GM12878 (cell line): ENCODE results near the gene NEK10. TPM values are rescaled to one million over a fixed set of nuclear protein-coding genes. Genes with fewer than 3 reads are reported as not detected.

ENCODE experiments used
- ATAC-seq: fragments of 200-7000 bp; cut with Tn5 transposase; 3 replicates; pipeline ENCODE4 v1.9.1; 2020; ENCODE audit warnings: mild to moderate bottlenecking, moderate library complexity
- BruUV-seq: library from RNA; stranded (reverse); fragments of 400-500 nt; replicated peaks from 2 replicates; lab custom pipeline; 2021; lab: Mats Ljungman, UMichigan
- CTCF ChIA-PET: fragments of 300-600 bp; sonication (Branson Sonifier 250); formaldehyde crosslinking; extraction: SDS; loops from one replicate; lab custom pipeline; 2021; ENCODE audit warnings: inconsistent platforms; lab: Yijun Ruan, JAX
- POLR2A ChIA-PET: fragments of 350-600 bp; formaldehyde crosslinking; extraction: SDS; loops from one replicate; lab custom pipeline; 2021; ENCODE audit warnings: inconsistent platforms; lab: Charles Lee
- RAD21 ChIA-PET: fragments of 300-600 bp; sonication (Branson Sonifier 250); formaldehyde crosslinking; loops from one replicate; lab custom pipeline; 2023; ENCODE audit warnings: antibody characterized with exemption; ENCODE audit not compliant: unreplicated experiment; lab: Charles Lee
- SMC1A ChIA-PET: fragments of 300-600 bp; sonication (Branson Sonifier 250); formaldehyde crosslinking; loops from one replicate; lab custom pipeline; 2023; ENCODE audit not compliant: unreplicated experiment, uncharacterized antibody; lab: Charles Lee
- DNase-seq: peaks from one replicate; pipeline ENCODE4 v3.0.0-alpha.2; 2011; ENCODE audit warnings: low read depth, low spot score
- FAIRE-seq: peaks from 3 replicates; lab custom pipeline; 2011; peaks lifted over from hg19 to GRCh38; lab: Jason Lieb, UNC
- H2AFZ ChIP-seq: 2 replicates; pipeline ENCODE4 v1.6.0; 2011; ENCODE audit warnings: low read depth, low read length, control low read depth; ENCODE audit not compliant: control insufficient read depth
- H3K27ac ChIP-seq: 2 replicates; pipeline ENCODE4 v1.5.1; 2011; ENCODE audit warnings: control low read depth; ENCODE audit not compliant: control insufficient read depth, insufficient read depth
- H3K27me3 ChIP-seq, 2 experiments: replicated peaks in 1 of 2; 2 replicates each; pipeline versions ENCODE4 v1.6.0 to v1.6.1; 2011; ENCODE audit warnings: low read length in 1 of 2; ENCODE audit not compliant: control insufficient read depth in 2 of 2, insufficient read depth in 2 of 2
- H3K36me3 ChIP-seq, 2 experiments: 2 replicates each; pipeline ENCODE4 v1.5.1; 2011; ENCODE audit warnings: low read length in 1 of 2; ENCODE audit not compliant: control insufficient read depth in 2 of 2, insufficient read depth in 2 of 2
- H3K4me1 ChIP-seq: 2 replicates; pipeline ENCODE4 v1.6.1; 2011; ENCODE audit warnings: mild to moderate bottlenecking, low read length, moderate library complexity, mixed read lengths; ENCODE audit not compliant: control insufficient read depth, insufficient read depth
- H3K4me2 ChIP-seq: 2 replicates; pipeline ENCODE4 v1.6.0; 2011; ENCODE audit warnings: control low read depth; ENCODE audit not compliant: control insufficient read depth, insufficient read depth
- H3K4me3 ChIP-seq: fragments of 200-600 bp; sonication (generic); 2 replicates; pipeline ENCODE4 v1.5.1; 2016
- H3K79me2 ChIP-seq: 2 replicates; pipeline ENCODE4 v1.6.0; 2011; ENCODE audit warnings: low read length; ENCODE audit not compliant: control insufficient read depth, insufficient read depth
- H3K9ac ChIP-seq: 2 replicates; pipeline ENCODE4 v1.8.0; 2011; ENCODE audit warnings: low read length, control low read depth, mixed read lengths; ENCODE audit not compliant: control insufficient read depth, insufficient read depth
- H3K9me3 ChIP-seq: replicated peaks from 3 replicates; pipeline ENCODE4 v1.5.1; 2011; ENCODE audit warnings: mild to moderate bottlenecking, low read length; ENCODE audit not compliant: control insufficient read depth, insufficient read depth
- H4K20me1 ChIP-seq: 2 replicates; pipeline ENCODE4 v1.6.0; 2011; ENCODE audit not compliant: control insufficient read depth, insufficient read depth
- DPF2 ChIP-seq: fragments of 450-650 bp; IDR thresholded peaks from 2 replicates; pipeline ENCODE4 v1.6.1; 2017; ENCODE audit warnings: mild to moderate bottlenecking
- FOXK2 ChIP-seq: fragments of 450-650 bp; IDR thresholded peaks from 2 replicates; pipeline ENCODE4 v1.6.1; 2017; ENCODE audit warnings: mild to moderate bottlenecking, moderate library complexity
- IKZF2 ChIP-seq, 2 experiments: fragments of 450-650 bp; IDR thresholded peaks; 2 replicates each; pipeline ENCODE4 v1.6.1; 2017; ENCODE audit warnings: mild to moderate bottlenecking in 2 of 2, moderate library complexity in 2 of 2
- NR2F1 ChIP-seq: fragments of 450-650 bp; conservative IDR thresholded peaks from 2 replicates; pipeline ENCODE4 v1.6.1; 2017; ENCODE audit warnings: mild to moderate bottlenecking
- PML ChIP-seq: IDR thresholded peaks from 2 replicates; pipeline ENCODE4 v1.6.1; 2012; ENCODE audit warnings: low read length, inconsistent platforms
- RCOR1 ChIP-seq: conservative IDR thresholded peaks from 2 replicates; pipeline ENCODE4 v1.6.1; 2012; ENCODE audit warnings: low read depth, low read length, improper control_type of control experiment
- STAT1 ChIP-seq: fragments of 450-650 bp; conservative IDR thresholded peaks from 2 replicates; pipeline ENCODE4 v1.6.1; 2014; ENCODE audit warnings: antibody characterized with exemption, mild to moderate bottlenecking
- TAF1 ChIP-seq: IDR thresholded peaks from 2 replicates; pipeline ENCODE4 v1.6.1; 2011; ENCODE audit warnings: mild to moderate bottlenecking, low read depth, low read length, borderline replicate concordance
- WGBS: methylation state at CpG from one replicate; pipeline ENCODE4 v1.1.6; 2016; ENCODE audit warnings: low lambda C conversion rate; ENCODE audit not compliant: insufficient replicate concordance, insufficient coverage; ENCODE audit errors: missing lambda C conversion rate; 5-methylcytosine and 5-hydroxymethylcytosine counted together
- in situ Hi-C: fragments of 300-500 bp; cut with MboI; formaldehyde crosslinking; loops from 9 replicates; pipeline ENCODE4 v1.14.3; 2018; ENCODE audit warnings: mixed read lengths
- intact Hi-C: fragments of 100-400 bp; cut with micrococcal nuclease; formaldehyde crosslinking; loops from one replicate; pipeline ENCODE4 v1.14.2; 2022; ENCODE audit not compliant: unreplicated experiment
- polyA plus RNA-seq, 11 experiments: library from polyadenylated mRNA; depleted of rRNA in 4 of 11; unstranded in 6 of 11; stranded (reverse) in 5 of 11; fragments of >200 nt; fragmentation: Nextera tagmentation in 4 of 11; fragmentation: Illumina TruSeq in 1 of 11; extraction: Ambion mirVana in 4 of 11; extraction: Trizol in 1 of 11; gene quantifications; 1 replicate in 1 of 11; 2 replicates in 10 of 11; pipeline versions ENCODE4 v1.2.1 to v1.2.3, GENCODE V29; 2011 to 2016; ENCODE audit warnings: inconsistent platforms in 2 of 11, missing spikeins in 2 of 11, low read depth in 1 of 11
- total RNA-seq, 4 experiments: library from RNA; depleted of rRNA in 3 of 4; stranded (reverse); fragments of >200 nt in 3 of 4; fragmentation: Illumina TruSeq in 1 of 4; extraction: Trizol in 1 of 4; gene quantifications; 2 replicates each; pipeline versions ENCODE4 v1.2.1 to v1.2.3, GENCODE V29; 2013 to 2021
- TF ChIP-seq, protein P1 (sequence below): fragments of 450-650 bp; IDR thresholded peaks from 2 replicates; pipeline ENCODE4 v1.6.1; 2018; ENCODE audit warnings: mild to moderate bottlenecking, low read depth, moderate library complexity; ENCODE audit not compliant: partially characterized antibody
- TF ChIP-seq, protein P2 (sequence below): IDR thresholded peaks from 2 replicates; pipeline ENCODE4 v1.6.1; 2012; ENCODE audit warnings: mild to moderate bottlenecking, low read depth, low read length

Gene NEK10
- total and polyA plus RNA-seq, 10 of the 15 experiments (the other 5 are each of a cell fraction or from before 2014, with no cell fraction given): 0.06 to 0.40 (median 0.16) TPM; not detected in 2

DNA sequence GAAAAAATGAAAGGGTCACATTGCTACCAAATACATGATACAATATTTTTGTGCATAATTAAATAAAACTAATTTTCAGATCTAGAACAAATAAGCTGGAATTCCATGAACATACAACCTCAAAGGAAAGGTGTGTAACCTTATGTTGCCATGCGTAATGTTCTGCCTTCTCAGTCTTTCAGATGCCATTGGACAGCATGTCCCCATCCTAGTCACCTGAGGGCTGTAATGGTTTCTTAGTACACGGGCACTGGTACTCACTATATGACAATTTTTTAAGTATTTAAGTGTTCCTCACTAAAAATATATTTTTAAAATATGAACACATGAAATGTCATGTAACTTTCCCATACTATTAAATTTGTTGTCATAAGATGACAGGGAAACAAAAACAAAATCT lies 24.1 kb downstream of the NEK10 start:
- Histone ChIP-seq H3K36me3 (no peaks in the 10 kb centered on the region), H3K27me3 (no peaks in the 10 kb centered on the region), H3K9ac (no peak overlapping the region), H3K27ac (no peak overlapping the region), H3K4me3 (no peak overlapping the region), H4K20me1 (no peaks in the 10 kb centered on the region), H3K4me1 (peaks cover 8% of the 10 kb centered on the region), H3K9me3 (no peaks in the 10 kb centered on the region), H3K79me2 (no peaks in the 10 kb centered on the region), H2AFZ (no peak overlapping the region), H3K4me2 (no peak overlapping the region)
- DNase-seq (no peak), ATAC-seq (no peak), FAIRE-seq (no peak)
- ChIA-PET RAD21 (interaction anchor here (1.6 kb wide), 1 partner anchor 13 kb away, joined by 4 read pairs; no protein-coding TSS in a partner anchor), CTCF (interaction anchor here (0.9 kb wide), 1 partner anchor 9 kb away, joined by 3 read pairs; no protein-coding TSS in a partner anchor), SMC1A (interaction anchor here (1.0 to 1.8 kb wide), 7 partner anchors 10 to 322 kb away, joined by 3 to 9 read pairs (median 4); no protein-coding TSS in a partner anchor), POLR2A (no interaction called here)
- WGBS: 44% methylated on average over 2 of the region's 2 CpGs
- in situ Hi-C loops: no loop called here
- TF ChIP-seq PML (no peak), NR2F1 (no peak), STAT1 (no peak), IKZF2 (IDR thresholded peaks at IDR 0.05) (no peak), FOXK2 (no peak), DPF2 (no peak), RCOR1 (no peak), TAF1 (no peak)
- TF ChIP-seq, protein P1, sequence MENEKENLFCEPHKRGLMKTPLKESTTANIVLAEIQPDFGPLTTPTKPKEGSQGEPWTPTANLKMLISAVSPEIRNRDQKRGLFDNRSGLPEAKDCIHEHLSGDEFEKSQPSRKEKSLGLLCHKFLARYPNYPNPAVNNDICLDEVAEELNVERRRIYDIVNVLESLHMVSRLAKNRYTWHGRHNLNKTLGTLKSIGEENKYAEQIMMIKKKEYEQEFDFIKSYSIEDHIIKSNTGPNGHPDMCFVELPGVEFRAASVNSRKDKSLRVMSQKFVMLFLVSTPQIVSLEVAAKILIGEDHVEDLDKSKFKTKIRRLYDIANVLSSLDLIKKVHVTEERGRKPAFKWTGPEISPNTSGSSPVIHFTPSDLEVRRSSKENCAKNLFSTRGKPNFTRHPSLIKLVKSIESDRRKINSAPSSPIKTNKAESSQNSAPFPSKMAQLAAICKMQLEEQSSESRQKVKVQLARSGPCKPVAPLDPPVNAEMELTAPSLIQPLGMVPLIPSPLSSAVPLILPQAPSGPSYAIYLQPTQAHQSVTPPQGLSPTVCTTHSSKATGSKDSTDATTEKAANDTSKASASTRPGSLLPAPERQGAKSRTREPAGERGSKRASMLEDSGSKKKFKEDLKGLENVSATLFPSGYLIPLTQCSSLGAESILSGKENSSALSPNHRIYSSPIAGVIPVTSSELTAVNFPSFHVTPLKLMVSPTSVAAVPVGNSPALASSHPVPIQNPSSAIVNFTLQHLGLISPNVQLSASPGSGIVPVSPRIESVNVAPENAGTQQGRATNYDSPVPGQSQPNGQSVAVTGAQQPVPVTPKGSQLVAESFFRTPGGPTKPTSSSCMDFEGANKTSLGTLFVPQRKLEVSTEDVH: no peak
- TF ChIP-seq, protein P2, sequence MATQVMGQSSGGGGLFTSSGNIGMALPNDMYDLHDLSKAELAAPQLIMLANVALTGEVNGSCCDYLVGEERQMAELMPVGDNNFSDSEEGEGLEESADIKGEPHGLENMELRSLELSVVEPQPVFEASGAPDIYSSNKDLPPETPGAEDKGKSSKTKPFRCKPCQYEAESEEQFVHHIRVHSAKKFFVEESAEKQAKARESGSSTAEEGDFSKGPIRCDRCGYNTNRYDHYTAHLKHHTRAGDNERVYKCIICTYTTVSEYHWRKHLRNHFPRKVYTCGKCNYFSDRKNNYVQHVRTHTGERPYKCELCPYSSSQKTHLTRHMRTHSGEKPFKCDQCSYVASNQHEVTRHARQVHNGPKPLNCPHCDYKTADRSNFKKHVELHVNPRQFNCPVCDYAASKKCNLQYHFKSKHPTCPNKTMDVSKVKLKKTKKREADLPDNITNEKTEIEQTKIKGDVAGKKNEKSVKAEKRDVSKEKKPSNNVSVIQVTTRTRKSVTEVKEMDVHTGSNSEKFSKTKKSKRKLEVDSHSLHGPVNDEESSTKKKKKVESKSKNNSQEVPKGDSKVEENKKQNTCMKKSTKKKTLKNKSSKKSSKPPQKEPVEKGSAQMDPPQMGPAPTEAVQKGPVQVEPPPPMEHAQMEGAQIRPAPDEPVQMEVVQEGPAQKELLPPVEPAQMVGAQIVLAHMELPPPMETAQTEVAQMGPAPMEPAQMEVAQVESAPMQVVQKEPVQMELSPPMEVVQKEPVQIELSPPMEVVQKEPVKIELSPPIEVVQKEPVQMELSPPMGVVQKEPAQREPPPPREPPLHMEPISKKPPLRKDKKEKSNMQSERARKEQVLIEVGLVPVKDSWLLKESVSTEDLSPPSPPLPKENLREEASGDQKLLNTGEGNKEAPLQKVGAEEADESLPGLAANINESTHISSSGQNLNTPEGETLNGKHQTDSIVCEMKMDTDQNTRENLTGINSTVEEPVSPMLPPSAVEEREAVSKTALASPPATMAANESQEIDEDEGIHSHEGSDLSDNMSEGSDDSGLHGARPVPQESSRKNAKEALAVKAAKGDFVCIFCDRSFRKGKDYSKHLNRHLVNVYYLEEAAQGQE: no peak
- intact Hi-C loops: no loop called here
- BruUV-seq: no TSS peak
